ENCODE results near the gene NEDD1. TPM values are rescaled to one million over a fixed set of nuclear protein-coding genes. Genes with fewer than 3 reads are reported as not detected.

The NEDD1 gene
- total and polyA plus RNA-seq, 4 donors = 2.4 to 28.9 (median 3.9) TPM

DNA sequence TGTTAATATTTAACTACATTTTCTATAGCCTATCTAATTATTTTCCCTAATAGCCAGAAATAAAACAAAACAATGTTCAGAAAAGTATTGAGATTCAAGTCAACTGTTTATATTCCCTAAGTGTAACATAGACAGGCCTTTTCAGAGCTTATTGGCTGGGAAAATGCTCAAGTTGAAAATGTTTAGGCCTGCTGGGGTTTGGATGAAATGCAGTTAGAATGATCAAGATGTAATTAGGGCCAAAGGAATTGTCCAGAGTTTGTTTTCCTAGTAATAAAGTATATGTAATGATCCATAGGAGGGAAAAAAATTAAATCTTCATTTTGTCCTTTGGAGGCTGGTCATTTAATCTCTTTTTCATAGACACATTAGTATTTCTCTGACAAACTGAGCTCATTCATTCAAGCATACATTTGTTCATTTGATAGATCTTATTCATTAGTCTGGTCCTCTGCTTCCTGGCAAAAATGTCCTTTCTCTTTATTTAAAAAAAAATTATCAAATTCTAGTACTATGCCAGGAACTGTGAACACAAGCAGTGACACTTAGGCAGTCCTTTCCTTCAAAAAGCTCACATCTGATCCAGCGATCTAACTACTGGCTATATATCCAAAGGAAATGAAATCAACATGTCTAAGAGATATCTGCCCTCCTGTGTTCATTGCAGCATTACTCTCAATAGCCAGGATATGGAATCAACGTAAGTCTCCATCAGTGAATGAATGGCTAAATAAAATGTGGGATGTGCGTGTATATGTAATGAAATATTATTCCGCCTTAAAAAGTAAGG, 40.1 kb upstream of the NEDD1 start:
- WGBS = 67% methylated on average over 4 of the region's 4 CpGs
- DNase-seq (ENCODE audit: low spot score) = no peak
- Histone ChIP-seq H3K36me3 (ENCODE audit: control insufficient read depth in 4 of 4, insufficient read depth in 3 of 4, low read depth in 1 of 4, low read length in 3 of 4) (no peaks in the 10 kb centered on the region), H3K27me3 (ENCODE audit: control insufficient read depth in 4 of 4, insufficient read depth in 4 of 4, low read length in 3 of 4) (no peaks in the 10 kb centered on the region), H3K9me3 (ENCODE audit: control insufficient read depth in 4 of 4, low read length in 3 of 4) (no peaks in the 10 kb centered on the region), H3K27ac (ENCODE audit: low read depth in 1 of 2, low read length in 2 of 2) (no peak overlapping the region), H3K4me3 (ENCODE audit: low read depth in 1 of 3, low read length in 3 of 3) (no peak overlapping the region), H3K9ac (ENCODE audit: low read depth in 1 of 2, low read length in 2 of 2) (no peak overlapping the region), H3K4me1 (ENCODE audit: control insufficient read depth in 4 of 4, insufficient read depth in 4 of 4, low read length in 3 of 4) (no peaks in the 10 kb centered on the region)
- TF ChIP-seq, protein P1, sequence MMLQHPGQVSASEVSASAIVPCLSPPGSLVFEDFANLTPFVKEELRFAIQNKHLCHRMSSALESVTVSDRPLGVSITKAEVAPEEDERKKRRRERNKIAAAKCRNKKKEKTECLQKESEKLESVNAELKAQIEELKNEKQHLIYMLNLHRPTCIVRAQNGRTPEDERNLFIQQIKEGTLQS (IDR thresholded peaks at IDR 0.05) = no peak
- TF ChIP-seq FOXA1 (IDR thresholded peaks at IDR 0.05) = no peak
- TF ChIP-seq EGR1 (IDR thresholded peaks at IDR 0.05; ENCODE audit: low read depth in 2 of 2) = no peak
- TF ChIP-seq JUND (IDR thresholded peaks at IDR 0.05) = no peak
- no peak for TF ChIP-seq MAX (IDR thresholded peaks at IDR 0.05)
- no peak for TF ChIP-seq RXRA (IDR thresholded peaks at IDR 0.05)
- TF ChIP-seq HNF4A (conservative IDR thresholded peaks at IDR 0.05) = no peak

DNA sequence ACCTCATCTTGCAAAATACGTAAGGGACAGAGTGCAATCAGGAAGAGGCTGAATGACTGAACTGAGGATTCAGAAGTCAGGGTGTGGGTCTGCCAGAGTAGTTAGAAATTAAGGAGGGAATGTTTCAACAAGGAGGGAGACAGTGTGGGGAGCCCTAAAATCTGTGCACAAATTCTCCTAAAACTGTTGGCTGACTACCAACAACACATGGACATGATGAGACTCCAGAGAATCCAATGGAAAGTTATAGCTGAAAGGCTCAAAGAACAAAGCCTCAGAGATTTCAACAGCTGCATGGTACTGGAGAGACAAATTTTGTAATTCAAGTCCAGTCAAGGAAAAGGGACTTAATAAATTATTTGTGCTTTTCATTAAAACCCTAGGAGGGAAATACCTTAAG, 36.1 kb upstream of the NEDD1 start:
- TF ChIP-seq FOXA2 (IDR thresholded peaks at IDR 0.05) (no peak), EGR1 (IDR thresholded peaks at IDR 0.05; ENCODE audit: low read depth in 2 of 2) (no peak), YY1 (IDR thresholded peaks at IDR 0.05) (no peak)
- no peak for DNase-seq (ENCODE audit: low spot score)
- 73% methylated on average over 1 of the region's 1 CpG for WGBS
- no peak overlapping the region for H3K27ac ChIP-seq (ENCODE audit: low read depth in 1 of 2, low read length in 2 of 2)
- H3K27me3 ChIP-seq (ENCODE audit: control insufficient read depth in 4 of 4, insufficient read depth in 4 of 4, low read length in 3 of 4) = no peaks in the 10 kb centered on the region
- no peak overlapping the region for H3K9ac ChIP-seq (ENCODE audit: low read depth in 1 of 2, low read length in 2 of 2)
- H3K36me3 ChIP-seq (ENCODE audit: control insufficient read depth in 4 of 4, insufficient read depth in 3 of 4, low read depth in 1 of 4, low read length in 3 of 4) = no peaks in the 10 kb centered on the region
- H3K9me3 ChIP-seq (ENCODE audit: control insufficient read depth in 4 of 4, low read length in 3 of 4) = no peaks in the 10 kb centered on the region
- H3K4me3 ChIP-seq (ENCODE audit: low read depth in 1 of 3, low read length in 3 of 3) = no peak overlapping the region
- no peaks in the 10 kb centered on the region for H3K4me1 ChIP-seq (ENCODE audit: control insufficient read depth in 4 of 4, insufficient read depth in 4 of 4, low read length in 3 of 4)

- H3K9ac ChIP-seq (ENCODE audit: low read depth in 1 of 2, low read length in 2 of 2) = no peak overlapping the region
- no peaks in the 10 kb centered on the region for H3K27me3 ChIP-seq (ENCODE audit: control insufficient read depth in 4 of 4, insufficient read depth in 4 of 4, low read length in 3 of 4)
- no peak overlapping the region for H3K4me3 ChIP-seq (ENCODE audit: low read depth in 1 of 3, low read length in 3 of 3)
- H3K36me3 ChIP-seq (ENCODE audit: control insufficient read depth in 4 of 4, insufficient read depth in 3 of 4, low read depth in 1 of 4, low read length in 3 of 4) = no peaks in the 10 kb centered on the region
- TF ChIP-seq JUND (IDR thresholded peaks at IDR 0.05) (no peak), HNF4G (IDR thresholded peaks at IDR 0.05) (no peak), REST (IDR thresholded peaks at IDR 0.05) (no peak)
- H3K4me1 ChIP-seq (ENCODE audit: control insufficient read depth in 4 of 4, insufficient read depth in 4 of 4, low read length in 3 of 4) = no peaks in the 10 kb centered on the region
- no peak for DNase-seq (ENCODE audit: low spot score)
- no peaks in the 10 kb centered on the region for H3K9me3 ChIP-seq (ENCODE audit: control insufficient read depth in 4 of 4, low read length in 3 of 4)
- H3K27ac ChIP-seq (ENCODE audit: low read depth in 1 of 2, low read length in 2 of 2) = no peak overlapping the region
Observed at GRCh38 chr12:96872961-96873360, 34.1 kb upstream of the NEDD1 start.
